Activated T-cell treated with anti-CD3 and anti-CD28 coated beads, Interleukin-2, amount 50 U/mL, for 4 hours (primary cell): ENCODE results near the gene KLHL9. TPM values are rescaled to one million over a fixed set of nuclear protein-coding genes. Genes with fewer than 3 reads are reported as not detected.

Experiments
- ATAC-seq, 2 donors: fragments of 200-7000 bp; cut with Tn5 transposase; one replicate each; pipeline ENCODE4 v1.10.0; 2021
- DNase-seq: peaks from one replicate; pipeline ENCODE4 v3.0.0-alpha.2; 2020
- H3K27me3 Mint-ChIP-seq: one replicate; pipeline ENCODE4 v1.8.0; 2021; ENCODE audit warnings: low read depth, mixed read lengths
- H3K36me3 Mint-ChIP-seq: one replicate; pipeline ENCODE4 v1.8.0; 2022; ENCODE audit warnings: mixed read lengths; ENCODE audit not compliant: insufficient read depth
- H3K4me1 Mint-ChIP-seq: one replicate; pipeline ENCODE4 v1.8.0; 2021; ENCODE audit warnings: low read depth, mixed read lengths
- H3K4me3 Mint-ChIP-seq: one replicate; pipeline ENCODE4 v1.8.0; 2021; ENCODE audit warnings: mild to moderate bottlenecking, moderate library complexity, mixed read lengths
- H3K9me3 Mint-ChIP-seq: one replicate; pipeline ENCODE4 v1.8.0; 2021; ENCODE audit warnings: mixed read lengths
- total RNA-seq, 3 donors: library from RNA; stranded (reverse); gene quantifications; one replicate each; pipeline ENCODE4 v1.2.1, GENCODE V29; 2021

KLHL9 gene
- total RNA-seq, 3 donors from 2014 or later = 11.8 to 13.5 (median 12.9) TPM

- ATAC-seq = no peak
- no peak for DNase-seq
- H3K36me3 Mint-ChIP-seq = peaks cover 22% of the 10 kb centered on the region
- peaks cover 66% of the 10 kb centered on the region for H3K4me1 Mint-ChIP-seq
- no peaks in the 10 kb centered on the region for H3K27me3 Mint-ChIP-seq
- H3K9me3 Mint-ChIP-seq = no peaks in the 10 kb centered on the region
- H3K4me3 Mint-ChIP-seq = peak overlapping the region; percentile 90
These were observed 3.4 kb downstream of the KLHL9 start for GRCh38 chr9:21331676-21332402.

- Mint-ChIP-seq H3K9me3 (no peaks in the 10 kb centered on the region), H3K4me3 (no peak overlapping the region), H3K36me3 (peaks cover 22% of the 10 kb centered on the region), H3K4me1 (peaks cover 41% of the 10 kb centered on the region), H3K27me3 (no peaks in the 10 kb centered on the region)
- DNase-seq (no peak), ATAC-seq (peak; percentile 85 to 88)
These were observed 8.6 kb downstream of the KLHL9 start for GRCh38 chr9:21326526-21327139.

GRCh38 chr9:21324047-21324446 lies 11.2 kb downstream of the KLHL9 start:
- no peak for DNase-seq
- ATAC-seq = no peak
- Mint-ChIP-seq H3K36me3 (peaks cover 21% of the 10 kb centered on the region), H3K9me3 (no peaks in the 10 kb centered on the region), H3K4me3 (no peak overlapping the region), H3K27me3 (no peaks in the 10 kb centered on the region), H3K4me1 (peaks cover 22% of the 10 kb centered on the region)

- H3K9me3 Mint-ChIP-seq = no peaks in the 10 kb centered on the region
- ATAC-seq (no peak), DNase-seq (no peak)
- no peak overlapping the region for H3K4me3 Mint-ChIP-seq
- peaks cover 18% of the 10 kb centered on the region for H3K4me1 Mint-ChIP-seq
- H3K36me3 Mint-ChIP-seq = peaks cover 21% of the 10 kb centered on the region
- no peaks in the 10 kb centered on the region for H3K27me3 Mint-ChIP-seq
These were observed 12.2 kb downstream of the KLHL9 start for GRCh38 chr9:21322911-21323461.

- ATAC-seq = no peak
- DNase-seq = no peak
- Mint-ChIP-seq H3K9me3 (no peaks in the 10 kb centered on the region), H3K36me3 (peaks cover 16% of the 10 kb centered on the region), H3K4me1 (peaks cover 4% of the 10 kb centered on the region), H3K27me3 (no peaks in the 10 kb centered on the region), H3K4me3 (no peak overlapping the region)
These were observed 14.7 kb downstream of the KLHL9 start for GRCh38 chr9:21320465-21320864.

GRCh38 chr9:21317956-21318923 lies 17.0 kb downstream of the KLHL9 start:
- peaks cover 10% of the 10 kb centered on the region for H3K36me3 Mint-ChIP-seq
- H3K4me1 Mint-ChIP-seq = peaks cover 2% of the 10 kb centered on the region
- H3K4me3 Mint-ChIP-seq = no peak overlapping the region
- DNase-seq (peak; percentile 16), ATAC-seq (peak; percentile 63 to 66)
- no peaks in the 10 kb centered on the region for H3K9me3 Mint-ChIP-seq
- H3K27me3 Mint-ChIP-seq = no peaks in the 10 kb centered on the region

DNA sequence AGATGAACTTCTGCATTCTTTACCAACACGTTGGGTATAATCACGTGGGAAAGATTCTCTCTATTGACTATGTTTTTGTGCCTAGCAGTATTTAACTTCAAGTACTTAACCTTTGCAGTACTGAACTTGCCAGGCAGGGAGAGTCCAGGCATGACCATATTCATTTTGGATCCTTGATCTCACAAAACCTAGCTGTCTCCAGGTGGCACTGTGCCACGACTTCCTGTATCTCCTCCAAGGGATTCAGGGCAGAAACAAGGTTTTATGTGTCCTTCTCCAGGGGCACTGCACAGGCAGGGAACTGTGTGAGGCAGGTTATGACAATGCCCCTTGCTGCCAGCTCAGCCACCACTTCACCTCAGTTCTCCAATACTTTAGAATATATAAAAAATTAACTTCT lies 18.3 kb downstream of the KLHL9 start:
- no peaks in the 10 kb centered on the region for H3K4me1 Mint-ChIP-seq
- ATAC-seq (no peak), DNase-seq (no peak)
- H3K27me3 Mint-ChIP-seq = no peaks in the 10 kb centered on the region
- H3K4me3 Mint-ChIP-seq = no peak overlapping the region
- H3K36me3 Mint-ChIP-seq = peaks cover 4% of the 10 kb centered on the region
- H3K9me3 Mint-ChIP-seq = no peaks in the 10 kb centered on the region

DNA sequence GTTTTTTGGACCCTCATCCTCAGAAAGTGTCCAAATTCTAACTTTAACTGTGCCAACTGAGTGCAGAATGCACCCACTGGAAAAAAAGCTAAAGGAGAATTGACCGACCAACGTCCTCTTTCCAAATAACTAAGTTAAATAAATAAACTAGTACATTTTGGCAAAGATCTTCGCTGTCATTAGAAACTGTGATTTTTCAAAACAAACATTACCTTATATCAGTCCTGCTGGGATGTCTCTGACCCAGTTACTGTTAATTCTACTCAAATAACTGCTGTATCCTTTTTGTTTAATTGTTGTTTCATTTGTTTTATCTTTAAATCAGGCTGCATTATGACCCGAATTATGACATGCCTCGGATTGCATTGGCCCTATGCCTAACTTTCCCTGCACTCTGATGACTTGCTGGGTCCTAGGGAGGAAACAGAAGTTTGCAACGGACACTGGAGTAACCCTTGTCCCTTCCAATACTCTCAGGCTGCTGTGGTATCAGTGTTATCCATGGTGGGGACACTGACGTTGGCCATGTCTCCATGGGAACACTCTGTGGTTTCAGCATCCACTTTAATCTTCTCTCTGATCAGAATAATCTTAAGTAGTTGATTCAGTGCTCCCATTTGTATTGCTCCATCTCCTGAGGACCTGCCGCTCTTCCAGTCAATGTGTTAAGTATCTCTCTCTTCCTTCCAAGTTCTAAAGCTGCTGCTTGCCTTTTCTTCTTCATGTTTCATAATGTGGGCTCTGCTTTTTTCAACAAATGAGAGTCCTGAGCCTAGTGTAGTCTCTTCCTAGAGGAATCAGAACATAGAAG lies 19.0 kb downstream of the KLHL9 start:
- no peak for DNase-seq
- H3K9me3 Mint-ChIP-seq = no peaks in the 10 kb centered on the region

GRCh38 chr9:21314152-21314551 lies 21.1 kb downstream of the KLHL9 start:
- no peaks in the 10 kb centered on the region for H3K4me1 Mint-ChIP-seq
- H3K36me3 Mint-ChIP-seq = no peaks in the 10 kb centered on the region
- no peak overlapping the region for H3K4me3 Mint-ChIP-seq
- H3K27me3 Mint-ChIP-seq = peaks cover 5% of the 10 kb centered on the region
- ATAC-seq = no peak
- no peaks in the 10 kb centered on the region for H3K9me3 Mint-ChIP-seq
- DNase-seq = no peak

More for the DNA sequence above, 19.0 kb downstream of the KLHL9 start:
- H3K4me1 Mint-ChIP-seq = no peaks in the 10 kb centered on the region
- H3K27me3 Mint-ChIP-seq = peaks cover 3% of the 10 kb centered on the region
- peaks cover 2% of the 10 kb centered on the region for H3K36me3 Mint-ChIP-seq
- no peak overlapping the region for H3K4me3 Mint-ChIP-seq
- ATAC-seq = no peak

DNA sequence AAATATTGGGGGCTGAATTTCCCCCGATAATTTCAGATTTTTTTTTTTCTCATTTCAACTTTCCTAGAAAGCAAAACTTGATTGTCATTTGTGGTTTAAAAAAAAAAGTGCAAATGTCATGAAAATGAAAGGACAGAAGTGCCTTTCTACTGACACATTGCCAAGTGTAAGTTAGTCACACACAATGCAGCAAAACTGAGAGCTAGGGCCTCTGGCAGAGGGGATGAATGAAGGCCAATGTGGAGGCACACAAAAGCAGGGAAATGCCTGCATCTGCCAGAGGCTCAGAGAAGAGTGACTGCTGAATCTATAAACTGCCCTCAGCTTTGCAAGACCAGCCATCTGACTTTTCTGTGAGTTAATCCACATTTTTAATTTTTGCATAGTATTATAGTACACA lies 23.3 kb downstream of the KLHL9 start:
- Mint-ChIP-seq H3K36me3 (no peaks in the 10 kb centered on the region), H3K4me3 (no peak overlapping the region), H3K4me1 (no peaks in the 10 kb centered on the region), H3K9me3 (no peaks in the 10 kb centered on the region), H3K27me3 (peaks cover 10% of the 10 kb centered on the region)
- DNase-seq (no peak), ATAC-seq (no peak)

DNA sequence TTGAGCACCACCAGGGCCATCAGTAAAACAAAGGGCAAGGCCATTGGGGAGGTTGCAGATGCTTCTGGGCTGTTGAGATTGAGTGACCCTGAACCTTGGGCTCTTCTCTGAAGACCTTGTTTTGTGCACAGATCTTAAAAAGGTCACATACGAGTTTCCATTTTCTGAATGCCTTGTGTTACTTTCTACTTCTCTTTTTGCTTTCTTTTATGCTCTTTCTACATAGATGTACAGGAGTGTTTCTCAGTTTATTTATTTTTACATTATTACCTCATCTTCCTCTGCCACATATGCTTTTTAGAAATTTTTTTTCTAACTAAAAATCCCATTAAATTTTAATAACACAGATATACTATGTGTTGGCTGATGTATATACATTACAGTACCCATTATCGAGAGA lies 30.0 kb downstream of the KLHL9 start, which contains the start of gene IFNA5:
IFNA5 (minus strand) TSS at position 101 of the 400 bp plus-strand sequence; CDS start at position 44, 57 bp downstream.
- ATAC-seq (no peak), DNase-seq (no peak)
- H3K4me1 Mint-ChIP-seq = no peaks in the 10 kb centered on the region
- H3K4me3 Mint-ChIP-seq = no peak within 1 kb of the TSS
- peaks cover 40% of the 10 kb centered on the region for H3K27me3 Mint-ChIP-seq
- H3K9me3 Mint-ChIP-seq = no peaks in the 10 kb centered on the region
- no peaks in the 10 kb centered on the region for H3K36me3 Mint-ChIP-seq

DNA sequence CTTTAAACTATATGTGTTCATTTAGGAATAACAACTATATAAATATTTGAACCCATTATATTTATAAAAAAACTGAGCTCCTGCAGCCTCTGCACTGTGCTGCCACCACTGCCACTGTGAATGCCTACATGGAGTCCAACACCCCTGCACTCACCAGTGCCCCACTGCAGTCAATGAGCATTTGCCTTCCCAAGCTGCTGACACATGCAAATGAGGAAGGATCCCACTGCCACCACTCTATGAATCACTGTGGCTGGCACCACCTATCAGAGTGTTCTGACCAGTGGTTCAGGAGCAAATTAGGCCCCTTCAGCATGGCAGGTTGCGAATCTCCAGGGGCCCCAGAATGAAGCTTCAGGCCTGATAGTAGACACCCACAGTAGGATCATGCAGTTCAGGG lies 39.2 kb downstream of the KLHL9 start:
- peaks cover 5% of the 10 kb centered on the region for H3K4me1 Mint-ChIP-seq
- H3K9me3 Mint-ChIP-seq = no peaks in the 10 kb centered on the region
- no peak overlapping the region for H3K4me3 Mint-ChIP-seq
- H3K36me3 Mint-ChIP-seq = no peaks in the 10 kb centered on the region
- ATAC-seq = no peak
- no peak for DNase-seq
- H3K27me3 Mint-ChIP-seq = peaks cover 35% of the 10 kb centered on the region

- ATAC-seq (no peak), DNase-seq (no peak)
- H3K4me3 Mint-ChIP-seq = no peak overlapping the region
- H3K4me1 Mint-ChIP-seq = peaks cover 5% of the 10 kb centered on the region
- H3K9me3 Mint-ChIP-seq = no peaks in the 10 kb centered on the region
- no peaks in the 10 kb centered on the region for H3K36me3 Mint-ChIP-seq
- H3K27me3 Mint-ChIP-seq = peaks cover 25% of the 10 kb centered on the region
These were observed 40.2 kb downstream of the KLHL9 start for GRCh38 chr9:21294904-21295538.
